Stimulated activated CD4-positive, alpha-beta T cell treated with anti-CD3 and anti-CD28 coated beads, Interleukin-4, amount 100 ng/mL, for 24 hours (primary cell): Measurements from ENCODE around the gene ZNF791.
"Not testable (repeated sequence)": the region's sequence is repeated elsewhere in the genome, so short reads cannot be mapped to it uniquely, and the experiment has no call there.

Source experiments
- DNase-seq: peaks from one replicate; pipeline ENCODE4 v3.0.0-alpha.2; 2020

Gene ZNF791

DNA sequence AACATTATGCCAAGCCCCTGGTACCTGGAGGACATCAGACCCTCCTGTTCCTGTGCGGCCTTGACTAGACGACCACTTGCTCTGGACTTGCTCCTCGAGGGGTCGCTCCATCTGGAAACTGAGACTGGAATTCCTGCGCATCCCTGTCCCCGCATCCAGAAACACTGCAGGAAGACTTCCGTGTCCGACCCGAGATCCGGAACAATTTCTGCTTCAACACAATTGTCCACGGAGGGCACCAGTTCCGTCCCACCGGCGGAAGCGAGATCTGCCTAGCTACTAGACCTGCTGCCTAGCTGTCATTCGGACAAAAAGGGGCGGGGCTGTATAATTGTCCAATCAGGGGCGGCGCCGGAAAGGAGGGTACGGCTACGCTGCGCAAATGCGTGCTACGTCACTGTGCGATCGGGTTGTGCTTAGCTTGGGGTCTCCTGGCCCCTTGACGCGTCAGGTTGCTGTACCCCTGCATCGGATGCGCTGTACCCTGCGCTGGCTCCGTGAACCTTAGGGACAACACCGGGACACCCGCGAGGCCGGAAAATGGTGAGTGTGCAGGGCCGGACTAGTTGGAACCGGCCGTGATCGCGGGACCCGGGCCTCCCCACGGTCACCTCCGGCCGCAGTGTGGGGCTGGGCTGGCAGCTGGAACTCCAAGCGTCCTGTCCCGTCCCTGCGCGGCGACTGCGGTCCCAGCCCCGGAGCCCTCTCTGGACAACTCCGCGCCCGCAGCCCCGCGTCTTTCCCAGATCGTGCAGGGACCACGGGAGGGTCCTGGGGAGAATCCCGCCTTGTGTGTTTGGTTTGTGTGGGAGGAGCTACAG, at the start of gene ZNF791, which contains the start of gene ZNF490:
Gene ZNF791, plus strand, starts transcription at position 381 of the 821 bp plus-strand sequence. Its CDS starts 160 bp downstream, at position 541.
Gene ZNF490, minus strand, starts transcription at position 274 of the 821 bp plus-strand sequence. Its CDS starts 133 bp downstream, at position 141.
- peak; percentile 99 for DNase-seq

DNA sequence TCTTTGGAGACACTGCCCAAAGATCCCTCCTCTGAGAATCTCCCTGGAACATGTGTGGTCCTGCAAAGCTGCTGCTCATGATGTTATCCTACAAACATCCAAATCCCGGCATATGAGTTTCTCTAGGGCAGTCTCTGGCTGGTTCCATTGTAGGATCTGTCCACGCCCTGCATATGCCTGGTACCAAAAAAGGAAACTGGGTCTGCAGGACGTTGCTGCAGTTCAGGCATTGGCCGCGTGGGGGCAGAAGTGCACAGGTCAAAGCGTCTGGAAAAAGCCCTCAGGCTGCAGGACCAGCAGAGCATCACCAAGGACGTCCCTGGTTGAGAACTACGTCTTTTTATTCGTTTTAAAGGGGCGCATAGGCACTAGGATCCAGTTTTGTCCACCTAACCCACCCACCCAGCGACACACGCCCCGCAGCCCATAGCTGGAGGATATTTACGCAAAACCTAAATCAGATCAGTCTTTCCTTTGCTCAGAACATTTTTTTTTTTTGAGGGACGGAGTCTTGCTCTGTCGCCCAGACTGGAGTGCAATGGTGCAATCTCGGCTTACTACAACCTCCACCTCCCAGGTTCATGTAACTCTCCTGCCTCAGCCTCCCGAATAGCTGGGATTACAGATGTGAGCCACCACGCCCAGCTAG, 46.6 kb upstream of the ZNF791 start:
- DNase-seq = peak; percentile 94

DNA sequence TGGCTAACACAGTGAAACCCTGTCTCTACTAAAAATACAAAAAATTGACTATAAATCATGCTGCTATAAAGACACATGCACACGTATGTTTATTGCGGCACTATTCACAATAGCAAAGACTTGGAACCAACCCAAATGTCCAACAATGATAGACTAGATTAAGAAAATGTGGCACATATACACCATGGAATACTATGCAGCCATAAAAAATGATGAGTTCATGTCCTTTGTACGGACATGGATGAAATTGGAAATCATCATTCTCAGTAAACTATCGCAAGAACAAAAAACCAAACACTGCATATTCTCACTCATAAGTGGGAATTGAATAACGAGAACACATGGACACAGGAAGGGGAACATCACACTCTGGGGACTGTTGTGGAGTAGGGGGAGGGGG, 44.3 kb upstream of the ZNF791 start:
- DNase-seq = not testable (repeated sequence)

DNA sequence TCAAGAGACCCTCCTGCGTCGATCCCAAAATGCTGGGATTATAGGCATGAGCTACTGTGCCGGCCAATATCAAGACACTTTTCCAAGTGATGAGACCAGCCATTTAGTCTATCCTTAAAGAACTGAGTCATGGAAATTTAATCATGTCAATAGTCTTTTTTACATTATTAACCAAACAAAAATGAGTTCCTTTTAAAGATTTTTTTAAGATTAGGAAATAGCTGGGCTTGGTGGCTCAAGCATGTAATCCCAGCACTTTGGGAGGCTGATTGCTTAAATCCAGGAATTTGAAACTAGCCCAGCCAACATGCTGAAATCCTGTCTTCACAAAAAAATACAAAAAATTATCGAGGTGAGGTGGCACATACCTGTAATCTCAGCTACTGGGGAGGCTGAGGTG, 42.8 kb upstream of the ZNF791 start:
- no peak for DNase-seq

DNA sequence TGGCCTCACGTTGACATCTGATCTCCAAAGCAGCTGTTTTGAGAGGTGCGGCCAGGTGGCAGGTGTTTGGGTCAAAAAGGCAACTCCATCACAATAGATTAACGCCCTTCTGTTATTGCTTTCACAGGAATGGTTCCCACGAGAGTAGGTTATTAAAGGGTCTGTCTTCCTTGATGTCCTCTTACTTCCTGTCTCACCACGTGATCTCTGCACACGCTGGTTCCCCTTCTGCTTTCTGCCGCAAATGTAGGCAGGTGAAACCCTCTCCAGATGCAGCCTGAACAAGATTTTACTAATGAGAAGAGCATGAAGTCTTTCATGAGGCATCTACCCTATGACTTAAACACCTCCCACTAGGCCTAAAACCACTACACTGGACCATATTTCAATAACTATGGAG, 36.7 kb upstream of the ZNF791 start:
- DNase-seq = no peak

DNA sequence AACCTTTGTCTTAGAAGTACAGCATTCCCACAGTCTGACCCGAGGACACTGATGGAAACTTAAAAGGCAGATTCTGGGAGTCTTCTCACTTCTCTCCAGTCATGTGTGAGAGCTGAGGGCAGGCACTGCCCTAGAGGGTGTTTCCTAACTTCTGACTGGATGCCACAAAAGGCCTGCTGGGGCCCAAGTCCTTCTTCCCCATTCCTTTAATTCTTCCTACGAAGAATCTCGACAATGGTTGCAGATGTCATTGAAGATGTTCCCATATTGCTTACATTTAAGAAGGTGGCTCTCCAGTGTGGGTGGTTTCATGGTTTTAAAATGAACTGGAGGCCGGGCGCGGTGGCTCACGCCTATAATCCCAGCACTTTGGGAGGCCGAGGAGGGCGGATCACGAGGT, 32.1 kb upstream of the ZNF791 start:
- DNase-seq = no peak

DNA sequence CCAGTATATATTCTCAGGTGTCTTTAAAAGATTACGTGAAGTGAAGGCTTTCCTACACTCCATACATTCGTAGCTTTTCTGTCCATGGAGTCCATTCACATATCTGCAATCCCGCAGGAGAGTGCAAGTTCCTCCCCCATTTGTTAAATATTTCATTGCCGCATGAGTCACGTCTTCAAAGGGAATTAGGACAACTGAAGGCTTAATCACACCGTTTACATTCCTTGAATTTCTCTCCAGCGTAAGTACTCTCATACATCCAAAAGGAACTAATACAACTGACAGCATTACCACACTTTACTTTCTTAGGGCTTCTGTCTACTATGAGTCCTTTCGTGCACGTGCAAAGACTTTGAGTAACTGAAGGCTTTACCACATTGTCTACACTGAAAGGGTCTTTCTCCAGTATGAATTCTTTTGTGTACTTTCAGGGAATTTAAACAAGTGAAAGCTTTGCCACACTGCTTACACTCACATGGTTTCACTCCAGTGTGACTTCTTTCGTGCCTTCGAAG, 30.5 kb upstream of the ZNF791 start:
- no peak for DNase-seq

DNA sequence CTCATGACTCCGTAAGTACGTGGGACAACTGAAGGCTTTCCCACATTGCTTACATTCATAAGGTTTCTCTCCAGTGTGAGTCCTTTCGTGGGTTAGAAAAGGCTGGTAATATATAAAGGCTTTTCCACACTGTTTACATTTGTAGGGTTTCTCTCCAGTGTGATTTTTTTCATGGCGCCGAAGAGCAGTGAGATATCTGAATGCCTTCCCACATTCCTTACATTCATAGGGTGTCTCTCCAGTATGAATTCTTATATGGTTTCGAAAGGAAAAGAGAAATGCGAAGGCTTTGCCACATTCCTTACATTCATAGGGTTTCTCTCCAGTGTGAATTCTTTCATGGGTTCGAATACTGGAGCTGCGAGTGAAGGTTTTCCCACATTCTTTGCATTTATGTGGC, 29.6 kb upstream of the ZNF791 start:
- no peak for DNase-seq

DNA sequence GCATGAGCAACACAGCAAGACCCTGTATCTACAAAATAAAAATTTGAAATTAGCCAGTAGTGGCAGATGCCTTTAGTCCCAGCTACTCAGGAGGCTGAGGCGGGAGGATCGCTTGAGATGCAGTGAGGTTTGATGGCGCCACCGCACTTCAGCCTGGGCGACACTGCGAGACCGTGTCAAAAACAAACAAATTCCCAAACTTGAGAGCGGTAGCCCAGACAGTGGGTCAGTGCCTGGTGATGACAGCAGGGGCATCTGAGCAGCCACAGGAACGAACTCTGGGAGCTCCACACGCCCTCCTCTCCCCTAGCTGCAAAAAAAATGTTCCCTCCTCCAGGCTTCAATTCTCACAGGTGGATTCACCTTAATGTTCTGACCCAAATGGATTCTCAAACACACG, 14.2 kb upstream of the ZNF791 start:
- no peak for DNase-seq

DNA sequence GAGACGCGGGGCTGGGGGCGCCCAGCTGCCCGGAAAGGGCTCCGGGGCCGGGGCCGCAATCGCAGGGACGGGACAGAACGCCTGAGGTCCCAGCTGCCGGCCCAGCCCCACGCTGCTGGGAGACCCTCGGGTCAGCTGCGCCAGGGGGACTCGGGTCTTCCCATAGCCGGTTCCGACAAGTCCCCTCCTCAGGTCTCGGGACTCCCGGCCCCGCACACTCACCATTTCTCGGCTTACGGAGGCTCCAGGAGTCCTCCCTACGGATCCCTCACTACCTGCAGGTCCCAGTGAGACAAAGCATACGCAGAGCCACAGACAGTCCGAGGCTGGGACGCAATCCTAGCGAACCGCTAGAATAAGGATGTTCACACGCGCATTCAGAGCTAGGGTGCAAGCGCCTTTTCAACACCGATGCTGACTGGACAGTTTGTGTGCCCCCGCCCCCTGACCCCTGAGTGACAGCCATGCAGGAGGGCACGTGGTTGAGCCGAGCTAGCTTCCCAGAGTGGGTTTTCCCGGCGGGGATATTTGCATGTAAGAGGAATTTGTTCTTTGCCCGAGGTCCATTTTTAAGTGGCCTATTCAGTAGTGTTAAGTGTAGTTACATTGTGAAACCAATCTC, 13.7 kb upstream of the ZNF791 start:
- no peak for DNase-seq

DNA sequence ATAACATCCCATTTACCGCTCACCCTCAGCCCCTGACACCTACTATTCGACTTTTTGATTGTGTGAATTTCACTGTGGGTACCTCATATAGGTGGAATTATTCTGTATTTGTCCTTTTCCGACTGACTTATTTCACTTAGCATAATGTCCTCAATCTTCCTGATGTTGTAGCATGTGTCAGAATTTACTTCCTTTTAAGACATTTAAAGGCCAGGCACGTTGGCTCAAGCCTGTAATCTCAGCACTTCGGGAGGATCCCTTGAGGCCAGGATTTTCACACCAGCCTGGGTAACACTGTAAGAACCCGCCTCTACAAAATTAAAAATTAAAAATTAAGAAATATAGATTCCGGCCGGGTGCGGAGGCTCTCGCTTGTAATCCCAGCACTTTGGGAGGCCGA, 13.1 kb upstream of the ZNF791 start:
- DNase-seq = no peak

DNA sequence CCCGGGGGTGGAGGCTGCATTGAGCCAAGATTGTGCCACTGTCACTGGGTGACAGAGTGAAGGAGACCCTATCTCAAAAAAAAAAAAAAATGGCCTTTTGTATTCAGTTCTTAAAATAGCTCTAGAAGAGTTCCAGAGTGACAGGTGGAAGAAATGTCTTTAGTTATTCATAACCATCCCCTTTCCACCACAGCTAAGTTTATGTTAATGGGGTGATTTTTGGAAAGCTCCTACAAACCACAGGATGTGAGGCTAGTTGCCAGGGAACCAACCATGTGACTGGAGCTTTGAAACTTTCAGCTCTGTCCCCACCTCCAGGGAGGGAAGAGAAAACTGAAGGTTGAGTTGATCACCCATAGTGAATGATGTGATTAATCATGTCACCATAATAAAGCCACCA, 7.0 kb upstream of the ZNF791 start:
- peak; percentile 71 for DNase-seq

DNA sequence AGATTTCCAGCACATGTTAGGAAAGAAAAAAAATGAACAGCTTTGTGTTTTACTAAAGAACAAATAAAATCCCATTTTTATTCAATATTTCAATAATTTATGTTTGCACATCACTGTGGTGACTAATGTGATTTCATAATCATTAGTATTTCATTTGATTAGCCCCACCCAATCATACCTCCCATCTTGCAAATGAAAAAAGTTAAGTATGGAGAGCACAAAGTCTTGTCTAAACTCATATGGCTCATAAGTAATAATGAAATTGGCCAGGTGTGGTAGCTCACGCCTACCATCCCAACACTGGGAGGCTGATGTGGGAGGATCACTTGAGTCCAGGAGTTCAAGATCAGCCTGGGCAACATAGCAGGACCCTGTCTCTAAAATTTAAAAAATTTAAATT, 3.9 kb upstream of the ZNF791 start:
- DNase-seq = no peak

DNA sequence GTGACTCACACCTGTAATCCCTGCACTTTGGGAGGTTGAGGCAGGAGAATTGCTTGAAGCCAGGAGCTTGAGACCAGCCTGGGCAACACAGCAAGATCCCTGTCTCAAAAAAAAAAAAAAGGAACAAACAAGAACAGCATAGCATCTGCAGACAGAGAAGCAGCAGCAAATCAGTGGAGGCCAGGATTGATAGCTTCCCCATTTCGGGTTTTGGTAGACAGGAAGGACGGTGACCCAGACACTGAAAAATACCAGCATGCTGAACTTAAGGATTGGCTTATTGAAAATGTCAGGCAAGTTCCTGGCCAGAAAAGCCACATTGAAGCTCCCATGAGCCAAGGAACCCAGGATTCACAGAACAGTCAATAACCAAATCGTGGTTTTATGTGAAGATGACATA, 3.1 kb upstream of the ZNF791 start:
- no peak for DNase-seq

DNA sequence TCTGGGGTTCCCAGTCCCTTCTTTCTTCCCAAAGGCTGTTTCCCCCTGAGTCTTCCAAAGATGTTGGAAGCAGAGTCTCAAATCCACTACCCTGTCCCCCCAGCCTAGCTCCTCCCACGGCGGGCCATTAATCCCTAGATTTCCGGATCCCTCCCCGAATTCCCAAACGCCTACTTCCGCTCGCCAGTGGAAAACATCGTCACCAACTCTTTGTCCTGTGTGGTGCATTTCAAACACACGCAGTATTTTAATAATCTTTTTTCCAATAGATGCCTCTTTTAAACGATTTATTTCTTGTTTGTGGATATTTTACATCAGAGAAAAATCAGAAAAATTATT, 610 bp downstream of the ZNF791 start:
- no peak for DNase-seq

DNA sequence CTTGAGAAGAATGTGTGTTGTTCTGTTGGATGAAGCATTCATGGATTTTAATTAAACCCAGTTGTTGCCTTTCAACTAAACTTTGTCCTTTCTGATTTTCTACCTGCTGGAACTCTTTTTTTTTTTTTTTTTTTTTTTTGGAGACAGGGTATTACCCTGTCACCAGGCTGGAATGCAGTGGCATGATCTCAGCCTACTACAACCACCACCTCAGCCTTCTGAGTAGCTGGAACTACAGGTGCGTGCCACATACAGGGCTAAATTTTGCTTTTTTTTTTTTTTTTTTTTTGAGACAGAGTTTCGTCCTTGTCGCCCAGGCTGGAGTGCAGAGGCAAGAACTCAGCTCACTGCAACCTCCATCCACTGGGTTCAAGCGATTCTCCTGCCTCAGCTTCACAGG, 6.9 kb downstream of the ZNF791 start:
- no peak for DNase-seq

DNA sequence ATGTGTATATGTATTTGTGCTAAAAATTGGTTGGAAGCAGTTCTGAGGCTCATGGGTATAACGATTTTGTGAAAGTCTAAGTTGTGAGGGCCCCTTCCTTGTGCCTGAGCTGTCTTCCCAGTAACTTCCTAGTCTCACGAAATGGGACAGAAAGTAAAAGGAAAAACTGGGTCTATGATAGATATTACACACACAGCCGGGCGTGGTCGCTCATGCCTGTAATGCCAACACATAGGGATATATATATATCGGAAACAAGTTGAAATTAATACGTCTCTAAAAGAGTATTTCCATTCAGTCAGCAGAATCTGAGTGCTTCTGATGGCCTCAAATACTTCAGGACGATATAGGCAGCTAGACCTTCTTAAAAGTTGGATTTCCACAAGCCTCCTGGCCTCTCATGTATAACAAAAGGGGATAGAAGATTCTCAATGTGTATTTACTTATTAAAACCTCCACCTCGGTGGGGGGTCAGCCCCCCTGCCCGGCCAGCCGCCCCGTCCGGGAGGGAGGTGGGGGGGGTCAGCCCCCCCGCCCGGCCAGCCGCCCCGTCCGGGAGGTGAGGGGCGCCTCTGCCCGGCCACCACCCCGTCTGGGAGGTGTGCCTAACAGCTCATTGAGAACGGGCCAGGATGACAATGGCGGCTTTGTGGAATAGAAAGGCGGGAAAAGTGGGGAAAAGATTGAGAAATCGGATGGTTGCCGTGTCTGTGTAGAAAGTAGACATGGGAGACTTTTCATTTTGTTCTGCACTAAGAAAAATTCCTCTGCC, 10.7 kb downstream of the ZNF791 start:
- not testable (repeated sequence) for DNase-seq

DNA sequence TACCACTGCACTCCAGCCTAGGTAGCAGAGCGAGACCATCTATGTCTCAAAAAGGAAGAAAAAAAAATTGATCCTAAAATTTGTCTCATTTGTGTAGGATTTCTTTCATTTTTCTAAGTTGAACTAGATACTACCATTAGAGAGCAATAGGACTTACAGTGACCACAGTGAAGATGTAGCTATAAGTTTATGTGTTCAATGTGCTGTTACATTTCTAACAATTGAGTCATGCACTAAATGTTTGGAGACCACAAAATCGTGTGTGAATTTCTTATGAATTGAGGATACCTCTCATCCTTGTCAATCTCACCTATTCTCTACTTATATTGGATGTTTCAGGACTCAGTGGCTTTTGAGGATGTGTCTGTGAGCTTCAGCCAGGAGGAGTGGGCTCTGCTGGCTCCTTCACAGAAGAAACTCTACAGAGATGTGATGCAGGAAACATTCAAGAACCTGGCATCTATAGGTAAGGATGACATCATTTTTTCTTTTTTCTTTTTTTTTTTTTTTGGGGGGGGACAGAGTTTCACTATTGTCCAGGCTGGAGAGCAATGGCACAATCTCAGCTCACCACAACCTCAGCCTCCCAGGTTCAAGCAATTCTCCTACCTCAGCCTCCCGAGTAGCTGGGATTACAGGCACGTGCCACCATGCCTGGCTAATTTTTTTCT, 12.8 kb downstream of the ZNF791 start:
- DNase-seq = no peak

DNA sequence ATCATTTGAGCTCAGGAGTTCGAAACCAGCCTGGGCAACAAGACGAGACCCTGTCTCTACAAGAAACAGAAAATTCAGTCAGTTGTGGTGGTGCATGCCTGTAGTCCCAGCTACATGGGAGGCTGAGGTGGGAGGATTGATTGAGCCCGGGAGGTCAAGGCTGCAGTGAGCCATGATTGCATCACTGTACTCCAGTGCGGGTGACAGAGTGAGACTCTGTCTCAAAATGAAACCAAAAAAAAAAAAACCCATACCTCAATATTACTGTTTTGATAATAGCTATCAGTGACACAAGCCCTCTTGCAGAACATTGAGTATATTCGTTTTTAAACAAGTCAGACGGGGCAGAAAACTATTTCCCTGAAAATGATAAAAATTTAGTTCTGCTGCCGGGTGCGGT, 16.2 kb downstream of the ZNF791 start:
- DNase-seq = no peak

DNA sequence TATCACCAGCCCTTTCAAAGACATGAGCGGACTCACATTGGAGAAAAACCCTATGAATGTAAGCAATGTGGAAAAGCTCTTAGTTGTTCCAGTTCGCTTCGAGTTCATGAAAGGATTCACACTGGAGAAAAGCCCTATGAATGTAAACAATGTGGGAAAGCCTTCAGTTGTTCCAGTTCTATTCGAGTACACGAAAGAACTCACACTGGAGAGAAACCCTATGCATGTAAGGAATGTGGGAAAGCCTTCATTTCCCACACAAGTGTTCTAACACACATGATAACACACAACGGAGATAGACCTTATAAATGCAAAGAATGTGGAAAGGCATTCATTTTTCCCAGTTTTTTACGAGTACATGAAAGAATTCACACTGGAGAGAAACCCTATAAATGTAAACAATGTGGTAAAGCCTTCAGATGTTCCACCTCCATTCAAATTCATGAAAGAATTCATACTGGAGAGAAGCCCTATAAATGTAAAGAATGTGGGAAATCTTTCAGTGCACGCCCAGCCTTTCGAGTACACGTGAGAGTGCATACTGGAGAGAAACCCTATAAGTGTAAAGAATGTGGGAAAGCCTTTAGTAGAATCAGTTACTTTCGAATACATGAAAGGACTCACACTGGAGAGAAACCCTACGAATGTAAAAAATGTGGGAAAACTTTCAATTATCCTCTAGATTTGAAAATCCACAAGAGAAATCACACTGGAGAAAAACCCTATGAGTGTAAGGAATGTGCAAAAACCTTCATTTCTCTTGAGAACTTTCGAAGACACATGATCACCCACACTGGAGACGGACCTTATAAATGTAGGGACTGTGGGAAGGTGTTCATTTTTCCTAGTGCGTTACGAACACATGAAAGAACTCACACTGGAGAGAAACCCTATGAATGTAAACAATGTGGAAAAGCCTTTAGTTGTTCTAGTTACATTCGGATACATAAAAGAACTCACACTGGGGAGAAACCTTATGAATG, 17.6 kb downstream of the ZNF791 start:
- no peak for DNase-seq

DNA sequence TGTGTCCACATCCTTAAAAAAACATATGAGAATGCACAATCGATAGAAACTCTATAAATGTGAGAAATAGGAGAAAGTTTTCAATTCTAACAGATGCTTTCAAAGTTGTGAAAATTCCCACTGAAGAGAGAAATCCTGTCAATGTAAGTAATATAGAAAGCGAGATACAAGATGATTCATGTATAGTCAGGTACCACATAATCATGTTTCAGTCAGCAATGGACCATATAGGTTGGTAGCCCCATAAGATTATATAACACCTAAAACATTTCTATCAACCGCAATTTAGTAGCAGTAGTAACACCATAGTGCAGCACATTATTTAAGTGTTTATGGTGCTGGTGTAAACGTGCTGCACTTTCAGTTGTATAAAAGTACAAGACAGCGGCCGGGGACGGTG, 18.5 kb downstream of the ZNF791 start:
- no peak for DNase-seq
